Neural progenitor cell (in vitro differentiated cells): ENCODE results near the gene GAGE12J.
"Not testable (repeated sequence)": the region's sequence is repeated elsewhere in the genome, so short reads cannot be mapped to it uniquely, and the experiment has no call there.

ENCODE experiments used
- CTCF ChIP-seq: fragments of 200-600 bp; sonication (generic); IDR thresholded peaks from 2 replicates; pipeline ENCODE4 v1.5.1; 2017; ENCODE audit warnings: antibody characterized with exemption, mild to moderate bottlenecking
- EZH2 ChIP-seq: fragments of 200-600 bp; sonication (generic); IDR thresholded peaks from 2 replicates; pipeline ENCODE4 v1.6.1; 2017; ENCODE audit warnings: antibody characterized with exemption, mild to moderate bottlenecking, moderate library complexity
- EZH2phosphoT487 ChIP-seq: fragments of 200-600 bp; sonication (generic); IDR thresholded peaks from 2 replicates; pipeline ENCODE4 v1.6.1; 2017; ENCODE audit warnings: antibody characterized with exemption

- not testable (repeated sequence) for TF ChIP-seq CTCF, EZH2phosphoT487, EZH2
Measured at GRCh38 chrX:49323735-49324134, 1.9 kb downstream of the GAGE12J start.
